HEK293 (cell line): ENCODE results near the gene MRPL33.

Experiments used
- KLF1 ChIP-seq: fragments of 450-650 bp; formaldehyde crosslinking; IDR thresholded peaks from 2 replicates; pipeline ENCODE4 v1.5.1; 2016; ENCODE audit warnings: missing biosample characterization, missing genetic modification characterization
- REST ChIP-seq: fragments of 450-650 bp; formaldehyde crosslinking; IDR thresholded peaks from 2 replicates; pipeline ENCODE4 v1.5.1; 2016; ENCODE audit warnings: missing biosample characterization, missing genetic modification characterization
- SP3 ChIP-seq: fragments of 450-650 bp; formaldehyde crosslinking; IDR thresholded peaks from 2 replicates; pipeline ENCODE4 v1.5.1; 2016; ENCODE audit warnings: missing biosample characterization, missing genetic modification characterization
- ZBTB20 ChIP-seq: fragments of 450-650 bp; formaldehyde crosslinking; IDR thresholded peaks from 2 replicates; pipeline ENCODE4 v1.5.1; 2016; ENCODE audit warnings: missing biosample characterization, missing genetic modification characterization
- ZNF174 ChIP-seq: fragments of 450-650 bp; formaldehyde crosslinking; IDR thresholded peaks from 2 replicates; pipeline ENCODE4 v1.5.0; 2017; ENCODE audit warnings: missing biosample characterization, mild to moderate bottlenecking, missing genetic modification characterization
- ZNF266 ChIP-seq: fragments of 450-650 bp; formaldehyde crosslinking; IDR thresholded peaks from 2 replicates; pipeline ENCODE4 v1.5.1; 2016; ENCODE audit warnings: missing biosample characterization, missing genetic modification characterization, low read depth
- ZNF843 ChIP-seq: fragments of 450-650 bp; formaldehyde crosslinking; IDR thresholded peaks from 2 replicates; pipeline ENCODE4 v1.5.1; 2016; ENCODE audit warnings: missing biosample characterization, missing genetic modification characterization

GRCh38 chr2:27824401-27824800, 52.9 kb downstream of the MRPL33 start:
- TF ChIP-seq ZNF174 (no peak), SP3 (tag by site-specific recombination) (no peak), ZNF843 (no peak), KLF1 (no peak), REST (no peak), ZBTB20 (tag by site-specific recombination) (no peak), ZNF266 (tag by site-specific recombination) (no peak)
